ENCODE results near the gene TBC1D2B.

GRCh38 chr15:78057803-78058202, 19.7 kb downstream of the TBC1D2B start:
- TF ChIP-seq FOXK2 (IDR thresholded peaks at IDR 0.05): no peak
- no peak for TF ChIP-seq SUZ12 (IDR thresholded peaks at IDR 0.05)
- no peak for TF ChIP-seq FOXM1 (IDR thresholded peaks at IDR 0.05; ENCODE audit: borderline replicate concordance)
- TF ChIP-seq SP1 (IDR thresholded peaks at IDR 0.05): no peak
- TF ChIP-seq CTBP1 (IDR thresholded peaks at IDR 0.05; ENCODE audit: borderline replicate concordance): no peak
- no peak for TF ChIP-seq TARDBP (IDR thresholded peaks at IDR 0.05)
- no peak for TF ChIP-seq NFRKB (IDR thresholded peaks at IDR 0.05)
- no peak for TF ChIP-seq FOXA1 (IDR thresholded peaks at IDR 0.05)
- no peak for TF ChIP-seq PKNOX1 (IDR thresholded peaks at IDR 0.05)
- TF ChIP-seq ARNT (IDR thresholded peaks at IDR 0.05): no peak
- no peak for TF ChIP-seq HDGF (IDR thresholded peaks at IDR 0.05; ENCODE audit: borderline replicate concordance)
- no peak for TF ChIP-seq ZNF384 (IDR thresholded peaks at IDR 0.05)
- TF ChIP-seq ELF4 (IDR thresholded peaks at IDR 0.05): no peak

Data from HEK293T (cell line).